Naive thymus-derived CD4-positive, alpha-beta T cell (primary cell): Measurements from ENCODE around the gene IFT122. TPM values are rescaled to one million over a fixed set of nuclear protein-coding genes. Genes with fewer than 3 reads are reported as not detected.

Experiments
- ATAC-seq: fragments of 150-1000 bp; cut with Tn5 transposase; 2 replicates; pipeline ENCODE4 v1.10.0; 2021; ENCODE audit warnings: mild to moderate bottlenecking, moderate library complexity
- CTCF ChIA-PET: fragments of 350-600 bp; sonication (Branson Sonifier 250); formaldehyde crosslinking; loops from one replicate; lab custom pipeline; 2021; ENCODE audit warnings: antibody characterized with exemption; lab: Charles Lee
- POLR2A ChIA-PET: fragments of 350-600 bp; sonication (Branson Sonifier 250); formaldehyde crosslinking; loops from one replicate; lab custom pipeline; 2021; ENCODE audit warnings: antibody characterized with exemption, inconsistent platforms; lab: Charles Lee
- DNase-seq, 9 donors: peaks; one replicate each; pipeline versions ENCODE4 v3.0.0 to v3.0.0-alpha.2; 2020 to 2022; ENCODE audit warnings: mixed read lengths in 1 of 9
- H3K27ac ChIP-seq: one replicate; pipeline ENCODE4 v1.7.0; 2013; ENCODE audit warnings: mild to moderate bottlenecking, low read depth, low read length, moderate library complexity
- H3K27me3 ChIP-seq, 2 donors: one replicate each; pipeline ENCODE4 v1.7.0; 2013; ENCODE audit warnings: low read length in 2 of 2, mild to moderate bottlenecking in 2 of 2, moderate library complexity in 2 of 2; ENCODE audit not compliant: control insufficient read depth in 2 of 2, insufficient read depth in 2 of 2
- H3K36me3 ChIP-seq, 3 experiments: 1 replicate in 2 of 3; 2 replicates in 1 of 3; pipeline ENCODE4 v1.7.0; 2013; ENCODE audit warnings: low read length in 3 of 3, mild to moderate bottlenecking in 3 of 3, moderate library complexity in 1 of 3; ENCODE audit not compliant: insufficient read depth in 3 of 3, control insufficient read depth in 2 of 3
- H3K4me1 ChIP-seq, 2 donors: one replicate each; pipeline ENCODE4 v1.7.0; 2013; ENCODE audit warnings: low read length in 2 of 2, mild to moderate bottlenecking in 2 of 2, moderate library complexity in 1 of 2; ENCODE audit not compliant: control insufficient read depth in 2 of 2, insufficient read depth in 2 of 2
- H3K4me3 ChIP-seq: 2 replicates; pipeline ENCODE4 v1.7.0; 2013; ENCODE audit warnings: mild to moderate bottlenecking, low read length
- H3K9me3 ChIP-seq, 3 experiments: 1 replicate in 2 of 3; 2 replicates in 1 of 3; pipeline ENCODE4 v1.7.0; 2013; ENCODE audit warnings: low read length in 3 of 3; ENCODE audit not compliant: control insufficient read depth in 2 of 3
- H3K27ac Mint-ChIP-seq, 9 donors: one replicate each; pipeline ENCODE4 v1.8.0; 2020 to 2022; ENCODE audit warnings: mixed read lengths in 9 of 9, mild to moderate bottlenecking in 8 of 9, moderate library complexity in 5 of 9, inconsistent platforms in 2 of 9
- H3K27me3 Mint-ChIP-seq, 5 donors: one replicate each; pipeline ENCODE4 v1.8.0; 2021 to 2022; ENCODE audit warnings: mixed read lengths in 5 of 5, mild to moderate bottlenecking in 1 of 5
- H3K36me3 Mint-ChIP-seq, 5 donors: one replicate each; pipeline ENCODE4 v1.8.0; 2020 to 2022; ENCODE audit warnings: mixed read lengths in 5 of 5, mild to moderate bottlenecking in 3 of 5, inconsistent platforms in 1 of 5
- H3K4me1 Mint-ChIP-seq, 7 donors: one replicate each; pipeline ENCODE4 v1.8.0; 2020 to 2022; ENCODE audit warnings: mixed read lengths in 7 of 7, mild to moderate bottlenecking in 3 of 7, inconsistent platforms in 1 of 7
- H3K4me3 Mint-ChIP-seq, 10 donors: one replicate each; pipeline ENCODE4 v1.8.0; 2020 to 2022; ENCODE audit warnings: mild to moderate bottlenecking in 10 of 10, mixed read lengths in 10 of 10, moderate library complexity in 6 of 10, inconsistent platforms in 2 of 10
- H3K9me3 Mint-ChIP-seq, 11 donors: one replicate each; pipeline ENCODE4 v1.8.0; 2020 to 2022; ENCODE audit warnings: mixed read lengths in 11 of 11, mild to moderate bottlenecking in 4 of 11, inconsistent platforms in 1 of 11, moderate library complexity in 1 of 11
- intact Hi-C, 2 donors: fragments of 100-400 bp; cut with micrococcal nuclease; formaldehyde crosslinking; loops; one replicate each; pipeline ENCODE4 v1.15.1; 2023
- polyA plus RNA-seq, 2 donors: library from polyadenylated mRNA; unstranded; fragments of 300-500 nt; fragmentation: Illumina TruSeq; gene quantifications; one replicate each; pipeline ENCODE4 v1.2.3, GENCODE V29; 2021
- total RNA-seq, 6 experiments: library from RNA in 5 of 6; stranded (reverse) in 5 of 6; gene quantifications; 1 replicate in 5 of 6; 2 replicates in 1 of 6; pipeline ENCODE4 v1.2.3 and lab custom pipeline; 2021 to 2026

The IFT122 gene
- total and polyA plus RNA-seq, 7 experiments from 2014 or later, result 3.3 to 25.2 (median 17.7) TPM

- ATAC-seq (no peak), DNase-seq (no peak)
- peaks cover 6 to 13% (median 9%) of the 10 kb centered on the region in 7 donors for H3K4me1 Mint-ChIP-seq
- H3K27me3 ChIP-seq, result no peaks in the 10 kb centered on the region
- H3K36me3 ChIP-seq, result peaks cover 0 to 4% (median 0%) of the 10 kb centered on the region in 3 experiments
- no peaks in the 10 kb centered on the region for H3K36me3 Mint-ChIP-seq
- H3K27ac ChIP-seq, result no peak overlapping the region
- H3K27ac Mint-ChIP-seq, result no peak overlapping the region
- no peaks in the 10 kb centered on the region for H3K27me3 Mint-ChIP-seq
- H3K9me3 Mint-ChIP-seq, result peaks cover 0 to 1% (median 0%) of the 10 kb centered on the region in 11 donors
- POLR2A ChIA-PET, result interaction anchor here (2.0 kb wide), 1 partner anchor 36 kb away, joined by 5 read pairs; the partner anchor contains the start of genes IFT122 and MBD4
- no peak overlapping the region for H3K4me3 Mint-ChIP-seq
- CTCF ChIA-PET, result interaction anchor here (0.6 to 1.4 kb wide), 2 partner anchors 20 to 431 kb away, joined by 3 read pairs; no protein-coding TSS in a partner anchor
- no peak overlapping the region for H3K4me3 ChIP-seq
- intact Hi-C loops, result no loop called here
- H3K4me1 ChIP-seq, result peaks cover 3% of the 10 kb centered on the region in 2 donors
- H3K9me3 ChIP-seq, result no peaks in the 10 kb centered on the region
Observed at GRCh38 chr3:129403450-129403849, 36.6 kb upstream of the IFT122 start.

DNA sequence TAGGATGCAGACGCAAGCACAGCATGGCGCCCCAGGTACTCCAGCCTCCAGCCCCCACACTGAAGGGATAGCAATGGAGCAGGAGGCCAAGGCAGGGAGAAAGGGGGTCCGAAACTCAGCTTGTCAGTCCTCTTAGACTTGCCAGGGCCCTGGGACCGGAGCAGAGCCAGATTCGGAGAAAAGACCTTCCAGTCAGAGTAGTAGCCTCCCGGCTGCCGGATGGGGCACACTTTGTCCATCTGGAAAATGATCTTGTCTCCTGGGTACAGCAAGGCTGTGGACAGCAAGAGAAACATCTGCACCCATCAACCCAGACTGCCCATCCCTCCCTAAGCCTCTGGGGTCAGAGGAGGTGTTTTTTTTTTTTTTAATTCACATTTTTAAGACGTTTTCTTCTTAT is 35.9 kb upstream of the IFT122 start:
- no peaks in the 10 kb centered on the region for H3K36me3 Mint-ChIP-seq

GRCh38 chr3:129404610-129405009 is 35.4 kb upstream of the IFT122 start:
- Histone ChIP-seq H3K9me3 (no peaks in the 10 kb centered on the region), H3K36me3 (no peaks in the 10 kb centered on the region), H3K4me3 (no peak overlapping the region), H3K4me1 (no peaks in the 10 kb centered on the region), H3K27ac (no peak overlapping the region), H3K27me3 (no peaks in the 10 kb centered on the region)
- Mint-ChIP-seq H3K4me1 (peaks cover 0 to 5% (median 2%) of the 10 kb centered on the region in 7 donors), H3K9me3 (peaks cover 0 to 1% (median 0%) of the 10 kb centered on the region in 11 donors), H3K27ac (no peak overlapping the region), H3K27me3 (no peaks in the 10 kb centered on the region), H3K36me3 (no peaks in the 10 kb centered on the region), H3K4me3 (no peak overlapping the region)
- intact Hi-C loops, result no loop called here
- ATAC-seq (no peak), DNase-seq (no peak)
- ChIA-PET POLR2A (interaction anchor here (2.0 kb wide), 1 partner anchor 35 kb away, joined by 5 read pairs; the partner anchor contains the start of genes IFT122 and MBD4), CTCF (interaction anchor here (1.4 kb wide), 1 partner anchor 21 kb away, joined by 3 read pairs; no protein-coding TSS in a partner anchor)

More for the DNA sequence above, 35.9 kb upstream of the IFT122 start:
- Mint-ChIP-seq H3K27ac (no peak overlapping the region), H3K4me3 (no peak overlapping the region), H3K27me3 (no peaks in the 10 kb centered on the region), H3K9me3 (peaks cover 0 to 1% (median 0%) of the 10 kb centered on the region in 11 donors), H3K4me1 (peaks cover 0 to 7% (median 6%) of the 10 kb centered on the region in 7 donors)
- ATAC-seq, result no peak
- Histone ChIP-seq H3K27me3 (no peaks in the 10 kb centered on the region), H3K4me3 (no peak overlapping the region), H3K4me1 (no peaks in the 10 kb centered on the region), H3K27ac (no peak overlapping the region), H3K36me3 (peaks cover 0 to 1% (median 0%) of the 10 kb centered on the region in 3 experiments), H3K9me3 (no peaks in the 10 kb centered on the region)
- ChIA-PET POLR2A (interaction anchor here (2.0 kb wide), 1 partner anchor 36 kb away, joined by 5 read pairs; the partner anchor contains the start of genes IFT122 and MBD4), CTCF (interaction anchor here (1.4 kb wide), 1 partner anchor 21 kb away, joined by 3 read pairs; no protein-coding TSS in a partner anchor)
- intact Hi-C loops, result no loop called here
- no peak for DNase-seq

- DNase-seq (no peak), ATAC-seq (no peak)
- CTCF ChIA-PET, result no interaction called here
- H3K4me1 ChIP-seq, result no peaks in the 10 kb centered on the region
- no peaks in the 10 kb centered on the region for H3K9me3 ChIP-seq
- POLR2A ChIA-PET, result no interaction called here
- no peaks in the 10 kb centered on the region for H3K27me3 ChIP-seq
- H3K4me3 ChIP-seq, result no peak overlapping the region
- H3K4me1 Mint-ChIP-seq, result no peaks in the 10 kb centered on the region
- no peak overlapping the region for H3K27ac ChIP-seq
- peaks cover 0 to 1% (median 0%) of the 10 kb centered on the region in 11 donors for H3K9me3 Mint-ChIP-seq
- intact Hi-C loops, result no loop called here
- H3K27me3 Mint-ChIP-seq, result peaks cover 0 to 11% (median 0%) of the 10 kb centered on the region in 5 donors
- H3K36me3 ChIP-seq, result no peaks in the 10 kb centered on the region
- H3K36me3 Mint-ChIP-seq, result no peaks in the 10 kb centered on the region
- no peak overlapping the region for H3K4me3 Mint-ChIP-seq
- no peak overlapping the region for H3K27ac Mint-ChIP-seq
Observed at GRCh38 chr3:129409541-129409940, 30.5 kb upstream of the IFT122 start.

- ChIA-PET CTCF (interaction anchor here (0.5 kb wide), 1 partner anchor 441 kb away, joined by 5 read pairs; no protein-coding TSS in a partner anchor), POLR2A (no interaction called here)
- no peak overlapping the region for H3K27ac Mint-ChIP-seq
- ATAC-seq, result no peak
- Histone ChIP-seq H3K27me3 (no peaks in the 10 kb centered on the region), H3K27ac (no peak overlapping the region), H3K4me1 (no peaks in the 10 kb centered on the region), H3K4me3 (no peak overlapping the region), H3K9me3 (no peaks in the 10 kb centered on the region), H3K36me3 (no peaks in the 10 kb centered on the region)
- DNase-seq, result no peak
- peaks cover 0 to 1% (median 0%) of the 10 kb centered on the region in 11 donors for H3K9me3 Mint-ChIP-seq
- intact Hi-C loops, result no loop called here
- peaks cover 0 to 14% (median 0%) of the 10 kb centered on the region in 5 donors for H3K27me3 Mint-ChIP-seq
- H3K36me3 Mint-ChIP-seq, result no peaks in the 10 kb centered on the region
- H3K4me1 Mint-ChIP-seq, result no peaks in the 10 kb centered on the region
- no peak overlapping the region for H3K4me3 Mint-ChIP-seq
Observed at GRCh38 chr3:129410971-129411370, 29.1 kb upstream of the IFT122 start.

DNA sequence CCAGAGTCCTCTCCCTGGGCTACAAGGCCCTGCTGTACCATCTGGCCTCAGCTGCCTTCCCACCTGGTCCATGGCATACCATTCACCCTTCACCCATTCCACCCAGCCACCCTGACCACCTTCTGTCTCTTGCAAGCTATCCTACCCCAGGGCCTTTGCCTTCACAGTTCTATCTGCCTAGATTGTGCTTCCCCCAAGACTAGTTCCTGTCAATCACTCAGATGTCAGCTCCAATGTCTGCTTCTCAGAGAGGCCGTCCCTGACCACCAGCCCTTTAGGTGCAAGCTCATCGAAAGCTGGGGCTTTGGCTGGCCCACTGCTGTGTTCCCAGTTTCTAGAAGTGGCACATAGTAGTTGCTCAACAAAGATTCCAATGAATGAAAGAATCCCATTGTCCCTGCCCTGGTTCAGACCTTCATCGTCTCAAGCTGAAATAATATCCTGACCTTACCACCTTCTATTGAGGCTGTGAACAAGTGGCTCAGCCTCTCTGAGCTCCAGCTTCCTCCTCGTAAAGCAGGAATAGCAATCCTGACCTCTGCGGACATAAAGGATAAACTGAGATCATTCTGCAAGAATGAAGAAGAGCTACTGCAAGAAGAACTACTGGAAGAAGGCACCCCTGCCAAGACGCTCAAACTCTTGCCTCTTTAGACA is 27.4 kb upstream of the IFT122 start:
- ChIA-PET POLR2A (no interaction called here), CTCF (interaction anchor here (1.8 kb wide), 1 partner anchor 13 kb away, joined by 5 read pairs; no protein-coding TSS in a partner anchor)
- intact Hi-C loops, result no loop called here

More for the DNA sequence above, 27.4 kb upstream of the IFT122 start:
- no peaks in the 10 kb centered on the region for H3K4me1 ChIP-seq
- no peak overlapping the region for H3K27ac ChIP-seq
- Mint-ChIP-seq H3K27ac (no peak overlapping the region), H3K9me3 (peaks cover 0 to 1% (median 0%) of the 10 kb centered on the region in 11 donors), H3K4me3 (no peak overlapping the region), H3K27me3 (peaks cover 0 to 14% (median 0%) of the 10 kb centered on the region in 5 donors), H3K4me1 (no peaks in the 10 kb centered on the region), H3K36me3 (no peaks in the 10 kb centered on the region)
- H3K9me3 ChIP-seq, result no peaks in the 10 kb centered on the region
- no peaks in the 10 kb centered on the region for H3K36me3 ChIP-seq
- no peak for ATAC-seq
- no peaks in the 10 kb centered on the region for H3K27me3 ChIP-seq
- no peak for DNase-seq
- H3K4me3 ChIP-seq, result no peak overlapping the region
